Measurements from ENCODE around the gene C4orf33. TPM values are rescaled to one million over a fixed set of nuclear protein-coding genes. Genes with fewer than 3 reads are reported as not detected.

C4orf33 gene
- total RNA-seq, 6 experiments from 2014 or later: 3.4 to 9.0 (median 4.2) TPM

- Histone ChIP-seq H3K27me3 (no peaks in the 10 kb centered on the region), H3K4me1 (no peaks in the 10 kb centered on the region), H3K36me3 (no peaks in the 10 kb centered on the region), H3K27ac (no peak overlapping the region), H3K9me3 (no peaks in the 10 kb centered on the region), H3K4me3 (no peak overlapping the region)
- WGBS (ENCODE audit: insufficient coverage, low coverage, low lambda C conversion rate, missing lambda C conversion rate): 78% methylated on average over 2 of the region's 2 CpGs
- no peak for TF ChIP-seq POLR2A (IDR thresholded peaks at IDR 0.05)
- TF ChIP-seq CTCF (IDR thresholded peaks at IDR 0.05): no peak
- no peak for ATAC-seq
- DNase-seq: no peak
- intact Hi-C loops (cut with DNase I): no loop called here
These were observed 52.9 kb downstream of the C4orf33 start for GRCh38 chr4:129148892-129149291.

- H3K27me3 ChIP-seq: no peaks in the 10 kb centered on the region
- no peaks in the 10 kb centered on the region for H3K9me3 ChIP-seq
- DNase-seq (no peak), ATAC-seq (no peak)
- TF ChIP-seq POLR2A (IDR thresholded peaks at IDR 0.05) (no peak), CTCF (IDR thresholded peaks at IDR 0.05) (no peak)
- intact Hi-C loops (cut with DNase I): no loop called here
- H3K27ac ChIP-seq: no peak overlapping the region
- H3K36me3 ChIP-seq: no peaks in the 10 kb centered on the region
- no peak overlapping the region for H3K4me3 ChIP-seq
- WGBS (ENCODE audit: insufficient coverage, low coverage, low lambda C conversion rate, missing lambda C conversion rate): 63% methylated on average over 1 of the region's 1 CpG
- H3K4me1 ChIP-seq: no peaks in the 10 kb centered on the region
These were observed 54.0 kb downstream of the C4orf33 start for GRCh38 chr4:129149906-129150305.

- Histone ChIP-seq H3K27ac (no peak overlapping the region), H3K4me3 (no peak overlapping the region), H3K36me3 (no peaks in the 10 kb centered on the region), H3K9me3 (no peaks in the 10 kb centered on the region), H3K27me3 (no peaks in the 10 kb centered on the region), H3K4me1 (no peaks in the 10 kb centered on the region)
- ATAC-seq: no peak
- no peak for TF ChIP-seq CTCF (IDR thresholded peaks at IDR 0.05)
- TF ChIP-seq POLR2A (IDR thresholded peaks at IDR 0.05): no peak
- intact Hi-C loops (cut with DNase I): no loop called here
- no peak for DNase-seq
- WGBS (ENCODE audit: insufficient coverage, low coverage, low lambda C conversion rate, missing lambda C conversion rate): 43% methylated on average over 2 of the region's 2 CpGs
These were observed 56.4 kb downstream of the C4orf33 start for GRCh38 chr4:129152350-129152749.

- no peaks in the 10 kb centered on the region for H3K9me3 ChIP-seq
- TF ChIP-seq CTCF (IDR thresholded peaks at IDR 0.05): no peak
- no peak for TF ChIP-seq POLR2A (IDR thresholded peaks at IDR 0.05)
- DNase-seq (no peak), ATAC-seq (no peak)
- no peak overlapping the region for H3K4me3 ChIP-seq
- intact Hi-C loops (cut with DNase I): no loop called here
- no peaks in the 10 kb centered on the region for H3K27me3 ChIP-seq
- no peaks in the 10 kb centered on the region for H3K36me3 ChIP-seq
- no peaks in the 10 kb centered on the region for H3K4me1 ChIP-seq
- no peak overlapping the region for H3K27ac ChIP-seq
- WGBS (ENCODE audit: insufficient coverage, low coverage, low lambda C conversion rate, missing lambda C conversion rate): 20% methylated on average over 1 of the region's 1 CpG
These were observed 57.7 kb downstream of the C4orf33 start for GRCh38 chr4:129153700-129154099.

GRCh38 chr4:129162450-129162849 lies 66.5 kb downstream of the C4orf33 start:
- no peaks in the 10 kb centered on the region for H3K4me1 ChIP-seq
- ATAC-seq: no peak
- H3K27me3 ChIP-seq: no peaks in the 10 kb centered on the region
- H3K9me3 ChIP-seq: no peaks in the 10 kb centered on the region
- H3K36me3 ChIP-seq: no peaks in the 10 kb centered on the region
- no peak overlapping the region for H3K4me3 ChIP-seq
- no peak overlapping the region for H3K27ac ChIP-seq
- intact Hi-C loops (cut with DNase I): no loop called here
- TF ChIP-seq CTCF (IDR thresholded peaks at IDR 0.05): no peak
- TF ChIP-seq POLR2A (IDR thresholded peaks at IDR 0.05): no peak
- no peak for DNase-seq

Data from right lobe of liver (tissue), 6 donors.